Measurements from ENCODE around the gene SGMS1. TPM values are rescaled to one million over a fixed set of nuclear protein-coding genes. Genes with fewer than 3 reads are reported as not detected.

The SGMS1 gene
- total and polyA plus RNA-seq, 2 donors: 14.7 to 25.5 TPM

GRCh38 chr10:50350366-50350765 lies 273.4 kb downstream of the SGMS1 start:
- Histone ChIP-seq H3K27ac (ENCODE audit: low read depth in 1 of 2, low read length in 1 of 2) (no peak overlapping the region), H3K9me3 (ENCODE audit: control insufficient read depth in 2 of 2, insufficient read depth in 1 of 2, low read length in 1 of 2) (peaks cover 0 to 10% of the 10 kb centered on the region in 2 donors), H3K4me1 (ENCODE audit: control insufficient read depth in 2 of 2, insufficient read depth in 2 of 2, low read length in 2 of 2) (no peaks in the 10 kb centered on the region), H3K27me3 (ENCODE audit: control insufficient read depth in 2 of 2, insufficient read depth in 1 of 2, low read length in 1 of 2) (no peaks in the 10 kb centered on the region), H3K4me3 (ENCODE audit: low read length in 2 of 2) (no peak overlapping the region), H3K36me3 (ENCODE audit: control insufficient read depth in 2 of 2, insufficient read depth in 2 of 2, low read length in 1 of 2) (no peaks in the 10 kb centered on the region)
- no peak for DNase-seq (ENCODE audit: low read depth in 6 of 9, low spot score in 9 of 9)
- WGBS: 96% methylated on average over 5 of the region's 5 CpGs

- Histone ChIP-seq H3K36me3 (ENCODE audit: control insufficient read depth in 2 of 2, insufficient read depth in 2 of 2, low read length in 1 of 2) (no peaks in the 10 kb centered on the region), H3K27ac (ENCODE audit: low read depth in 1 of 2, low read length in 1 of 2) (no peak overlapping the region), H3K4me3 (ENCODE audit: low read length in 2 of 2) (no peak overlapping the region), H3K9me3 (ENCODE audit: control insufficient read depth in 2 of 2, insufficient read depth in 1 of 2, low read length in 1 of 2) (peaks cover 0 to 8% of the 10 kb centered on the region in 2 donors), H3K27me3 (ENCODE audit: control insufficient read depth in 2 of 2, insufficient read depth in 1 of 2, low read length in 1 of 2) (no peaks in the 10 kb centered on the region), H3K4me1 (ENCODE audit: control insufficient read depth in 2 of 2, insufficient read depth in 2 of 2, low read length in 2 of 2) (no peaks in the 10 kb centered on the region)
- no peak for DNase-seq (ENCODE audit: low read depth in 6 of 9, low spot score in 9 of 9)
- 100% methylated on average over 1 of the region's 1 CpG for WGBS
These were observed 274.2 kb downstream of the SGMS1 start for GRCh38 chr10:50349554-50349953.

- Histone ChIP-seq H3K9me3 (ENCODE audit: control insufficient read depth in 2 of 2, insufficient read depth in 1 of 2, low read length in 1 of 2) (peaks cover 0 to 8% of the 10 kb centered on the region in 2 donors), H3K4me1 (ENCODE audit: control insufficient read depth in 2 of 2, insufficient read depth in 2 of 2, low read length in 2 of 2) (no peaks in the 10 kb centered on the region), H3K27ac (ENCODE audit: low read depth in 1 of 2, low read length in 1 of 2) (peak overlapping the region in 1 of 2 donors; percentile 11), H3K36me3 (ENCODE audit: control insufficient read depth in 2 of 2, insufficient read depth in 2 of 2, low read length in 1 of 2) (peaks cover 6 to 8% of the 10 kb centered on the region in 2 donors), H3K4me3 (ENCODE audit: low read length in 2 of 2) (no peak overlapping the region), H3K27me3 (ENCODE audit: control insufficient read depth in 2 of 2, insufficient read depth in 1 of 2, low read length in 1 of 2) (no peaks in the 10 kb centered on the region)
- DNase-seq (ENCODE audit: low read depth in 6 of 9, low spot score in 9 of 9): no peak
- WGBS: 92% methylated on average over 1 of the region's 1 CpG
These were observed 276.4 kb downstream of the SGMS1 start for GRCh38 chr10:50347394-50347802.

- H3K36me3 ChIP-seq (ENCODE audit: control insufficient read depth in 2 of 2, insufficient read depth in 2 of 2, low read length in 1 of 2): peaks cover 6 to 8% of the 10 kb centered on the region in 2 donors
- H3K27ac ChIP-seq (ENCODE audit: low read depth in 1 of 2, low read length in 1 of 2): no peak overlapping the region
- no peaks in the 10 kb centered on the region for H3K4me1 ChIP-seq (ENCODE audit: control insufficient read depth in 2 of 2, insufficient read depth in 2 of 2, low read length in 2 of 2)
- peaks cover 0 to 8% of the 10 kb centered on the region in 2 donors for H3K9me3 ChIP-seq (ENCODE audit: control insufficient read depth in 2 of 2, insufficient read depth in 1 of 2, low read length in 1 of 2)
- WGBS: 96% methylated on average over 2 of the region's 2 CpGs
- H3K4me3 ChIP-seq (ENCODE audit: low read length in 2 of 2): no peak overlapping the region
- no peaks in the 10 kb centered on the region for H3K27me3 ChIP-seq (ENCODE audit: control insufficient read depth in 2 of 2, insufficient read depth in 1 of 2, low read length in 1 of 2)
- DNase-seq (ENCODE audit: low read depth in 6 of 9, low spot score in 9 of 9): no peak
These were observed 276.8 kb downstream of the SGMS1 start for GRCh38 chr10:50346942-50347341.

- peaks cover 0 to 4% of the 10 kb centered on the region in 2 donors for H3K9me3 ChIP-seq (ENCODE audit: control insufficient read depth in 2 of 2, insufficient read depth in 1 of 2, low read length in 1 of 2)
- no peaks in the 10 kb centered on the region for H3K4me1 ChIP-seq (ENCODE audit: control insufficient read depth in 2 of 2, insufficient read depth in 2 of 2, low read length in 2 of 2)
- H3K27me3 ChIP-seq (ENCODE audit: control insufficient read depth in 2 of 2, insufficient read depth in 1 of 2, low read length in 1 of 2): no peaks in the 10 kb centered on the region
- WGBS: 66% methylated on average over 3 of the region's 3 CpGs
- H3K27ac ChIP-seq (ENCODE audit: low read depth in 1 of 2, low read length in 1 of 2): no peak overlapping the region
- H3K36me3 ChIP-seq (ENCODE audit: control insufficient read depth in 2 of 2, insufficient read depth in 2 of 2, low read length in 1 of 2): peaks cover 6 to 8% of the 10 kb centered on the region in 2 donors
- H3K4me3 ChIP-seq (ENCODE audit: low read length in 2 of 2): no peak overlapping the region
- no peak for DNase-seq (ENCODE audit: low read depth in 6 of 9, low spot score in 9 of 9)
These were observed 278.2 kb downstream of the SGMS1 start for GRCh38 chr10:50345545-50345944.

GRCh38 chr10:50343702-50344331 lies 279.9 kb downstream of the SGMS1 start:
- WGBS: 97% methylated on average over 12 of the region's 12 CpGs
- H3K9me3 ChIP-seq (ENCODE audit: control insufficient read depth in 2 of 2, insufficient read depth in 1 of 2, low read length in 1 of 2): no peaks in the 10 kb centered on the region
- H3K36me3 ChIP-seq (ENCODE audit: control insufficient read depth in 2 of 2, insufficient read depth in 2 of 2, low read length in 1 of 2): peaks cover 6 to 8% of the 10 kb centered on the region in 2 donors
- no peaks in the 10 kb centered on the region for H3K4me1 ChIP-seq (ENCODE audit: control insufficient read depth in 2 of 2, insufficient read depth in 2 of 2, low read length in 2 of 2)
- no peak overlapping the region for H3K4me3 ChIP-seq (ENCODE audit: low read length in 2 of 2)
- no peaks in the 10 kb centered on the region for H3K27me3 ChIP-seq (ENCODE audit: control insufficient read depth in 2 of 2, insufficient read depth in 1 of 2, low read length in 1 of 2)
- H3K27ac ChIP-seq (ENCODE audit: low read depth in 1 of 2, low read length in 1 of 2): no peak overlapping the region
- no peak for DNase-seq (ENCODE audit: low read depth in 6 of 9, low spot score in 9 of 9)

GRCh38 chr10:50341987-50342386 lies 281.8 kb downstream of the SGMS1 start:
- Histone ChIP-seq H3K36me3 (ENCODE audit: control insufficient read depth in 2 of 2, insufficient read depth in 2 of 2, low read length in 1 of 2) (peaks cover 6 to 8% of the 10 kb centered on the region in 2 donors), H3K9me3 (ENCODE audit: control insufficient read depth in 2 of 2, insufficient read depth in 1 of 2, low read length in 1 of 2) (no peaks in the 10 kb centered on the region), H3K27ac (ENCODE audit: low read depth in 1 of 2, low read length in 1 of 2) (no peak overlapping the region), H3K4me3 (ENCODE audit: low read length in 2 of 2) (no peak overlapping the region), H3K27me3 (ENCODE audit: control insufficient read depth in 2 of 2, insufficient read depth in 1 of 2, low read length in 1 of 2) (no peaks in the 10 kb centered on the region), H3K4me1 (ENCODE audit: control insufficient read depth in 2 of 2, insufficient read depth in 2 of 2, low read length in 2 of 2) (no peaks in the 10 kb centered on the region)
- 96% methylated on average over 2 of the region's 2 CpGs for WGBS
- no peak for DNase-seq (ENCODE audit: low read depth in 6 of 9, low spot score in 9 of 9)

- Histone ChIP-seq H3K36me3 (ENCODE audit: control insufficient read depth in 2 of 2, insufficient read depth in 2 of 2, low read length in 1 of 2) (no peaks in the 10 kb centered on the region), H3K27ac (ENCODE audit: low read depth in 1 of 2, low read length in 1 of 2) (no peak overlapping the region), H3K9me3 (ENCODE audit: control insufficient read depth in 2 of 2, insufficient read depth in 1 of 2, low read length in 1 of 2) (no peaks in the 10 kb centered on the region), H3K4me3 (ENCODE audit: low read length in 2 of 2) (no peak overlapping the region), H3K4me1 (ENCODE audit: control insufficient read depth in 2 of 2, insufficient read depth in 2 of 2, low read length in 2 of 2) (no peaks in the 10 kb centered on the region), H3K27me3 (ENCODE audit: control insufficient read depth in 2 of 2, insufficient read depth in 1 of 2, low read length in 1 of 2) (no peaks in the 10 kb centered on the region)
- no peak for DNase-seq (ENCODE audit: low read depth in 6 of 9, low spot score in 9 of 9)
- 66% methylated on average over 4 of the region's 4 CpGs for WGBS
These were observed 287.6 kb downstream of the SGMS1 start for GRCh38 chr10:50336140-50336539.

GRCh38 chr10:50335397-50335796 lies 288.4 kb downstream of the SGMS1 start:
- H3K27me3 ChIP-seq (ENCODE audit: control insufficient read depth in 2 of 2, insufficient read depth in 1 of 2, low read length in 1 of 2): no peaks in the 10 kb centered on the region
- H3K4me3 ChIP-seq (ENCODE audit: low read length in 2 of 2): no peak overlapping the region
- no peaks in the 10 kb centered on the region for H3K4me1 ChIP-seq (ENCODE audit: control insufficient read depth in 2 of 2, insufficient read depth in 2 of 2, low read length in 2 of 2)
- no peaks in the 10 kb centered on the region for H3K36me3 ChIP-seq (ENCODE audit: control insufficient read depth in 2 of 2, insufficient read depth in 2 of 2, low read length in 1 of 2)
- DNase-seq (ENCODE audit: low read depth in 6 of 9, low spot score in 9 of 9): no peak
- no peak overlapping the region for H3K27ac ChIP-seq (ENCODE audit: low read depth in 1 of 2, low read length in 1 of 2)
- WGBS: 96% methylated on average over 2 of the region's 2 CpGs
- H3K9me3 ChIP-seq (ENCODE audit: control insufficient read depth in 2 of 2, insufficient read depth in 1 of 2, low read length in 1 of 2): no peaks in the 10 kb centered on the region
